Psoas muscle (tissue), 8 donors: ENCODE measurements around the gene TMEFF2. TPM values are rescaled to one million over a fixed set of nuclear protein-coding genes. Genes with fewer than 3 reads are reported as not detected.

Experiments
- ATAC-seq, 4 donors: fragments of 200-7000 bp; cut with Tn5 transposase; one replicate each; pipeline ENCODE4 v1.9.1; 2020; ENCODE audit warnings: moderate library complexity in 3 of 4, mild to moderate bottlenecking in 2 of 4
- DNase-seq, 2 donors: peaks; one replicate each; pipeline ENCODE4 v3.0.0-alpha.2; 2020
- H3K27ac ChIP-seq: fragments of 200-600 bp; one replicate; pipeline ENCODE4 v1.8.0; 2022
- H3K27me3 ChIP-seq, 3 donors: fragments of 200-600 bp in 1 of 3; one replicate each; pipeline versions ENCODE4 v1.6.1 to v1.8.0; 2013 to 2022; ENCODE audit warnings: low read length in 2 of 3, mild to moderate bottlenecking in 2 of 3, moderate library complexity in 1 of 3; ENCODE audit not compliant: insufficient read depth in 3 of 3
- H3K36me3 ChIP-seq, 2 donors: fragments of 200-600 bp in 1 of 2; one replicate each; pipeline versions ENCODE4 v1.6.1 to v1.8.0; 2013 to 2022; ENCODE audit warnings: low read depth in 1 of 2, mild to moderate bottlenecking in 1 of 2, moderate library complexity in 1 of 2; ENCODE audit not compliant: insufficient read depth in 1 of 2
- H3K4me1 ChIP-seq: fragments of 200-600 bp; one replicate; pipeline ENCODE4 v1.8.0; 2022
- H3K4me3 ChIP-seq: fragments of 200-600 bp; one replicate; pipeline ENCODE4 v1.8.0; 2022; ENCODE audit warnings: mild to moderate bottlenecking
- H3K9me3 ChIP-seq: fragments of 200-600 bp; one replicate; pipeline ENCODE4 v1.8.0; 2022
- CTCF ChIP-seq: fragments of 200-600 bp; IDR thresholded peaks from one replicate; pipeline ENCODE4 v1.8.0; 2022; ENCODE audit warnings: antibody characterized with exemption
- WGBS, 3 donors: extraction: QIAGEN DNeasy Blood & Tissue Kit; methylation state at CpG; one replicate each; pipeline versions ENCODE4 v1.1.6 to v1.1.7; 2013; 5-methylcytosine and 5-hydroxymethylcytosine counted together
- intact Hi-C, 2 donors: fragments of 100-400 bp; cut with DNase I; formaldehyde crosslinking; loops; one replicate each; pipeline versions ENCODE4 v1.11.0 to v1.14.2; 2022
- polyA plus RNA-seq, 3 donors: library from polyadenylated mRNA; stranded (reverse); fragments of 200-250 nt; gene quantifications; one replicate each; pipeline ENCODE4 v1.2.3, GENCODE V29; 2013
- total RNA-seq, 4 donors: library from RNA; stranded (reverse); fragmentation: NEBNext Ultra II Directional in 2 of 4; extraction: Animal tissue kit (Norgen Biotek cat#: 25700) in 2 of 4; gene quantifications; one replicate each; pipeline versions ENCODE4 v1.2.1 to v1.2.4, GENCODE V29; 2021 to 2023
- donor health status: healthy with polysubstance abuse.
- donor health status: DM: no; HTN: no; CAD: no; lungs with moderate emphysema.
- donor health status: Bipolar disorder and iron deficiency.
- donor health status: healthy.
- donor health status: DM: yes; HTN: yes; CAD: no.
- donor health status: DM: no; HTN: no; CAD: no.
- donor health status: DM: no; HTN: no; CAD: no.
- donor health status: DM: yes; HTN: yes; CAD: no.

Gene TMEFF2
- total and polyA plus RNA-seq, 7 donors, result 0.07 to 0.47 (median 0.16) TPM; not detected in 4

GRCh38 chr2:192026825-192027120, 168.0 kb downstream of the TMEFF2 start:
- DNase-seq (no peak), ATAC-seq (no peak)
- intact Hi-C loops, result no loop called here
- no peaks in the 10 kb centered on the region for H3K36me3 ChIP-seq
- 64 to 78% (median 74%) methylated on average over 1 of the region's 1 CpG for WGBS, 3 donors
- no peaks in the 10 kb centered on the region for H3K27me3 ChIP-seq
- no peak for TF ChIP-seq CTCF
- no peaks in the 10 kb centered on the region for H3K9me3 ChIP-seq
- H3K4me1 ChIP-seq, result no peaks in the 10 kb centered on the region
- no peak overlapping the region for H3K27ac ChIP-seq
- H3K4me3 ChIP-seq, result no peak overlapping the region

DNA sequence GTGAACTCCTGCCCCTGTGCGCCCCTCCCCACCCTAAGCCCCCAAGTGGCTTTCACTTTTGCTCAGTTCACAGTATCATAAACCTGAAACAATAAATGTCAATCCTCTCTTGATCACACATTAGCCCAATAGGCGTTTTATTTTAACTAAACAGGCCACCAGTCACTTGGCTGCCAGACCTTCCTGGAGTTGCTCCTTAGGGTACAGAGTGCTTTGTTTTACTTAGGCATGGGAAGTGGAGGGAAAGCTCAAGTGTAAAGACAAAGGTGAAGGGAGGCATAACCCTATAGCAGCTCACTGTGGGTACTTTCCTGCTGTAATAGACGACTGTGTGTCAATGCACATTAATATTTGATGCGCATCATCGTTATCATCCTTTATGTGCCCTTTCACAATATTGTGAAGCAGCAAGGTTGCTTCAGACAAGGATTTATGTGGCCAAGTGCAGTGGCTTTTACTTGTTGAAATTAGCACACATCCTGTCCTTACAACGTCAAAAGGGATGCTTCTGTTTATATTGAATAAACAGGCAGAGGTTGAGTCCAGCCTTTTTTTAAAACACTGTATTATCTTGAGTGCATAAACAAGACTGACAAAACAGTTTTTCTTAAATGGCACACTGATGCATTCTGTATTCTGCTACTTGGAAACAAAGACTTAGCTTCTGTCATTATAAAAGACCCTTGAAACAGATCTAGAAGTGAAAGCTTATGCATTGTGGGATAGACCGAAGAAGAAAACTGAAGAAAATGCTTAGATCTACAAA, 168.5 kb downstream of the TMEFF2 start:
- H3K4me1 ChIP-seq, result no peaks in the 10 kb centered on the region
- ATAC-seq, result no peak
- no peak for DNase-seq
- no peak overlapping the region for H3K27ac ChIP-seq
- TF ChIP-seq CTCF, result no peak
- intact Hi-C loops, result no loop called here
- H3K4me3 ChIP-seq, result no peak overlapping the region
- no peaks in the 10 kb centered on the region for H3K36me3 ChIP-seq
- no peaks in the 10 kb centered on the region for H3K27me3 ChIP-seq
- no peaks in the 10 kb centered on the region for H3K9me3 ChIP-seq
- WGBS, 3 donors, result 45 to 49% (median 47%) methylated on average over 7 of the region's 7 CpGs

DNA sequence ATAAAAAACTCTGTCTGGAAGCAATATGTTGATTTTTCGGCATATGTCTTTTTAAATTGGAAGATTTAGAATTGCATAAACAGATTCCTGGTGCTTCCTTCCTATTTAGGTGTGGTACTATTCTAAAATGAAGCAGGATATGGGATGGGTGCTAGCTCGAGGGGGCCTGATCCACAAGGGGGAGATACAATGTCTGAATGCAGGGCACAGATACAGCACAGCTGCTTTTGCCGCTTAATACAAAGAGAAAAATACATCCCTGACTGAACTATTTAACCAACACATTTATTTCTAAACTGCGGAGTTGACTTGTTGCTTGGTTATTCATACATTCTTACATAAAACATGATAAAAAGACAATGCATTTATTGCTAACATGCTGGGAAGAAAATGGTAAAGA, 169.1 kb downstream of the TMEFF2 start:
- WGBS, 3 donors, result 50 to 55% (median 52%) methylated on average over 4 of the region's 4 CpGs
- intact Hi-C loops, result no loop called here
- TF ChIP-seq CTCF, result no peak
- Histone ChIP-seq H3K27me3 (no peaks in the 10 kb centered on the region), H3K4me1 (no peaks in the 10 kb centered on the region), H3K9me3 (no peaks in the 10 kb centered on the region), H3K27ac (no peak overlapping the region), H3K4me3 (no peak overlapping the region), H3K36me3 (no peaks in the 10 kb centered on the region)
- no peak for DNase-seq
- ATAC-seq, result no peak

- no peak for DNase-seq
- TF ChIP-seq CTCF, result no peak
- WGBS, 3 donors, result 91 to 92% (median 92%) methylated on average over 3 of the region's 3 CpGs
- H3K9me3 ChIP-seq, result no peaks in the 10 kb centered on the region
- H3K27me3 ChIP-seq, result no peaks in the 10 kb centered on the region
- no peak overlapping the region for H3K4me3 ChIP-seq
- H3K27ac ChIP-seq, result no peak overlapping the region
- H3K36me3 ChIP-seq, result no peaks in the 10 kb centered on the region
- no peak for ATAC-seq
- intact Hi-C loops, result no loop called here
- no peaks in the 10 kb centered on the region for H3K4me1 ChIP-seq
These were observed 171.7 kb downstream of the TMEFF2 start for GRCh38 chr2:192023006-192023405.

- intact Hi-C loops, result no loop called here
- Histone ChIP-seq H3K9me3 (no peaks in the 10 kb centered on the region), H3K4me3 (no peak overlapping the region), H3K4me1 (no peaks in the 10 kb centered on the region), H3K27me3 (no peaks in the 10 kb centered on the region), H3K27ac (no peak overlapping the region), H3K36me3 (no peaks in the 10 kb centered on the region)
- TF ChIP-seq CTCF, result no peak
- DNase-seq (no peak), ATAC-seq (no peak)
These were observed 176.9 kb downstream of the TMEFF2 start for GRCh38 chr2:192017844-192018243.
